ENCODE results near the gene IKBKE. TPM values are rescaled to one million over a fixed set of nuclear protein-coding genes. Genes with fewer than 3 reads are reported as not detected.

IKBKE gene
- total and polyA plus RNA-seq, 2 of the 8 experiments (the other 6 are each of a cell fraction or from before 2014, with no cell fraction given), result 8.6 to 12.0 TPM

- FAIRE-seq, result no peak
- ChIA-PET POLR2A (ENCODE audit: partially characterized antibody) (interaction anchor here (1.5 kb wide), 1 partner anchor 23 kb away, joined by 3 read pairs; no protein-coding TSS in a partner anchor), CTCF (ENCODE audit: partially characterized antibody) (interaction anchor here (0.7 to 5.8 kb wide), 8 partner anchors 9 to 413 kb away, joined by 3 to 29 read pairs (median 8); partner anchors contain the start of gene RASSF5)
Observed at GRCh38 chr1:206521127-206521526, 50.9 kb downstream of the IKBKE start.

More at GRCh38 chr1:206521127-206521526, 50.9 kb downstream of the IKBKE start:
- Histone ChIP-seq H3K9ac (replicated peaks in 1 of 4; ENCODE audit: extremely low read depth in 1 of 4, low read depth in 3 of 4, low read length in 3 of 4) (no peak overlapping the region), H3K14ac (ENCODE audit: insufficient read length) (no peak overlapping the region), H2BK120ac (replicated peaks; ENCODE audit: low read depth, low read length) (no peak overlapping the region), H3K18ac (ENCODE audit: extremely low read depth, low read length) (no peak overlapping the region), H4K91ac (replicated peaks; ENCODE audit: insufficient read length, low read length) (no peak overlapping the region), H3K4me2 (ENCODE audit: insufficient read depth in 1 of 2, low read depth in 2 of 2, low read length in 2 of 2) (no peak overlapping the region), H3K4me3 (ENCODE audit: extremely low read depth in 1 of 4, insufficient read depth in 2 of 4, low read depth in 3 of 4, low read length in 4 of 4) (no peak overlapping the region), H3K23ac (ENCODE audit: insufficient read length) (no peak overlapping the region), H3K27me3 (replicated peaks in 1 of 4; ENCODE audit: control insufficient read depth in 3 of 4, extremely low read depth in 1 of 4, insufficient read depth in 3 of 4, low read length in 3 of 4) (no peaks in the 10 kb centered on the region), H2BK5ac (ENCODE audit: low read depth, low read length) (no peak overlapping the region), H3K56ac (replicated peaks; ENCODE audit: insufficient read length, low read depth, low read length) (no peak overlapping the region), H3K4me1 (replicated peaks in 1 of 4; ENCODE audit: control insufficient read depth in 3 of 4, insufficient read depth in 4 of 4, low read length in 3 of 4) (no peaks in the 10 kb centered on the region), H3K36me3 (ENCODE audit: control insufficient read depth in 2 of 4, insufficient read depth in 4 of 4, low read length in 3 of 4) (no peaks in the 10 kb centered on the region), H3K79me1 (ENCODE audit: low read depth, low read length) (no peaks in the 10 kb centered on the region), H3K27ac (ENCODE audit: low read depth, low read length) (no peak overlapping the region), H3K4ac (replicated peaks; ENCODE audit: insufficient read length, low read depth, low read length) (no peak overlapping the region), H4K20me1 (replicated peaks in 1 of 2; ENCODE audit: control insufficient read depth in 1 of 2, insufficient read depth in 2 of 2, low read length in 2 of 2) (no peaks in the 10 kb centered on the region), H2BK15ac (ENCODE audit: low read length) (no peak overlapping the region), H2BK20ac (ENCODE audit: low read length) (no peak overlapping the region), H4K8ac (ENCODE audit: extremely low read depth, insufficient read depth, low read length) (no peak overlapping the region), H4K5ac (ENCODE audit: insufficient read length, low read depth, low read length) (no peak overlapping the region), H2AK5ac (ENCODE audit: low read depth, low read length) (no peak overlapping the region), H3K9me3 (ENCODE audit: insufficient read depth in 2 of 2, low read depth in 1 of 2, low read length in 1 of 2) (no peaks in the 10 kb centered on the region), H2AFZ (ENCODE audit: low read length) (no peak overlapping the region), H3K79me2 (ENCODE audit: control insufficient read depth in 1 of 2, insufficient read depth in 2 of 2, low read length in 2 of 2) (no peaks in the 10 kb centered on the region), H3K23me2 (ENCODE audit: low read depth, low read length) (peaks cover 3% of the 10 kb centered on the region; the same call in 1 of the 2 replicates), H2BK12ac (ENCODE audit: low read depth, low read length) (no peak overlapping the region)
- DNase-seq (ENCODE audit: low read depth in 1 of 2, low spot score in 2 of 2), result no peak
- WGBS, 2 experiments (ENCODE audit: extremely low coverage in 1 of 2, insufficient coverage in 1 of 2, insufficient read length in 1 of 2, insufficient replicate concordance in 2 of 2, low coverage in 1 of 2, low lambda C conversion rate in 2 of 2, missing lambda C conversion rate in 1 of 2), result 91% methylated on average over 5 of the region's 5 CpGs; no CpG with 5 or more reads in 1 of the 2 experiments
- no peak for TF ChIP-seq SIRT6 (IDR thresholded peaks at IDR 0.05; ENCODE audit: low read length)
- TF ChIP-seq SP2 (IDR thresholded peaks at IDR 0.05; ENCODE audit: low read length), result no peak
- TF ChIP-seq CBX8 (IDR thresholded peaks at IDR 0.05; ENCODE audit: borderline replicate concordance, low read depth, low read length), result no peak
- TF ChIP-seq NANOG (IDR thresholded peaks at IDR 0.05; ENCODE audit: insufficient read depth, low read depth, low read length, poor library complexity, severe bottlenecking), result no peak
- no peak for TF ChIP-seq CTCF (IDR thresholded peaks at IDR 0.05; ENCODE audit: control extremely low read depth in 1 of 3, insufficient read depth in 1 of 3, low read depth in 1 of 3, low read length in 3 of 3)
- no peak for TF ChIP-seq FOSL1 (IDR thresholded peaks at IDR 0.05; ENCODE audit: insufficient read depth, low read depth, low read length)
- TF ChIP-seq RFX5 (IDR thresholded peaks at IDR 0.05; ENCODE audit: borderline replicate concordance, low read depth, low read length), result no peak
- TF ChIP-seq TBP (IDR thresholded peaks at IDR 0.05; ENCODE audit: low read depth, low read length), result no peak
- TF ChIP-seq POU5F1 (IDR thresholded peaks at IDR 0.05; ENCODE audit: low read depth, low read length), result no peak
- no peak for TF ChIP-seq RNF2 (IDR thresholded peaks at IDR 0.05; ENCODE audit: borderline replicate concordance, low read depth, low read length, missing control alignments, poor library complexity, severe bottlenecking)
- no peak for TF ChIP-seq JUND (IDR thresholded peaks at IDR 0.05; ENCODE audit: low read length)

All from H1 (cell line).